HCT116 (cell line): ENCODE results near the gene APCDD1L. TPM values are rescaled to one million over a fixed set of nuclear protein-coding genes. Genes with fewer than 3 reads are reported as not detected.

Experiments used
- ATAC-seq: fragments of 200-7000 bp; cut with Tn5 transposase; 2 replicates; pipeline ENCODE4 v1.9.1; 2020; ENCODE audit warnings: mild to moderate bottlenecking, moderate library complexity
- BruUV-seq: library from RNA; stranded (reverse); fragments of 400-500 nt; replicated peaks from 2 replicates; lab custom pipeline; 2021; lab: Mats Ljungman, UMichigan
- CTCF ChIA-PET: fragments of 300-600 bp; sonication (Branson Sonifier 250); formaldehyde crosslinking; loops from one replicate; lab custom pipeline; 2021; ENCODE audit warnings: antibody characterized with exemption; lab: Charles Lee
- POLR2A ChIA-PET: fragments of 300-600, 350-600 bp; sonication (Branson Sonifier 250); formaldehyde crosslinking; loops from one replicate; lab custom pipeline; 2021; ENCODE audit warnings: antibody characterized with exemption; lab: Charles Lee
- RAD21 ChIA-PET, 2 experiments: fragments of 300-600 bp; sonication (Branson Sonifier 250); formaldehyde crosslinking; loops; one replicate each; lab custom pipeline; 2023; ENCODE audit warnings: low total read pairs in 2 of 2; ENCODE audit not compliant: uncharacterized antibody in 2 of 2, unreplicated experiment in 2 of 2, low non-redundant PET in 1 of 2; lab: Charles Lee
- DNase-seq: peaks from one replicate; pipeline ENCODE4 v3.0.0-alpha.2; 2010; ENCODE audit warnings: low read depth, low spot score
- H2AFZ ChIP-seq: fragments of 200-600 bp; shearing (Covaris generic), sonication (generic); 2 replicates; pipeline ENCODE4 v1.6.1; 2017; ENCODE audit warnings: low read depth, mixed run types, mixed read lengths, antibody characterized with exemption, low read length; ENCODE audit not compliant: poor library complexity, severe bottlenecking
- H3K27ac ChIP-seq: 2 replicates; pipeline ENCODE4 v1.5.1; 2012; ENCODE audit warnings: low read depth, low read length
- H3K27me3 ChIP-seq: fragments of 200-600 bp; sonication (generic); 2 replicates; pipeline ENCODE4 v1.6.1; 2016; ENCODE audit warnings: mixed run types, low read length, mixed read lengths; ENCODE audit not compliant: insufficient read depth
- H3K36me3 ChIP-seq, 2 experiments: fragments of 200-500 bp in 1 of 2; fragments of 200-600 bp in 1 of 2; sonication (Bioruptor generic) in 1 of 2; sonication (generic) in 1 of 2; 2 replicates each; pipeline versions ENCODE4 v1.5.1 to v1.6.1; 2014 to 2016; ENCODE audit warnings: low read length in 2 of 2, inconsistent platforms in 1 of 2, mixed read lengths in 1 of 2, mixed run types in 1 of 2; ENCODE audit not compliant: insufficient read depth in 2 of 2, control insufficient read depth in 1 of 2
- H3K4me1 ChIP-seq, 2 experiments: fragments of 200-600 bp in 1 of 2; sonication (generic) in 1 of 2; 2 replicates each; pipeline versions ENCODE4 v1.5.1 to v1.6.1; 2012 to 2017; ENCODE audit warnings: low read length in 2 of 2, inconsistent platforms in 1 of 2, mild to moderate bottlenecking in 1 of 2, mixed read lengths in 1 of 2, mixed run types in 1 of 2, moderate library complexity in 1 of 2; ENCODE audit not compliant: insufficient read depth in 2 of 2, control insufficient read depth in 1 of 2
- H3K4me2 ChIP-seq: fragments of 200-600 bp; sonication (generic); 2 replicates; pipeline ENCODE4 v1.6.1; 2017; ENCODE audit warnings: mixed run types, low read length, mixed read lengths
- H3K4me3 ChIP-seq, 2 experiments: fragments of 200-600 bp in 1 of 2; sonication (generic) in 1 of 2; replicated peaks in 1 of 2; 2 replicates each; pipeline ENCODE4 v1.5.1; 2011 to 2016; ENCODE audit warnings: low read length in 2 of 2, control low read depth in 1 of 2, low read depth in 1 of 2, mild to moderate bottlenecking in 1 of 2, mixed read lengths in 1 of 2, mixed run types in 1 of 2
- H3K79me2 ChIP-seq: fragments of 200-600 bp; sonication (generic); 2 replicates; pipeline ENCODE4 v1.6.1; 2017; ENCODE audit warnings: mild to moderate bottlenecking, mixed run types, low read length, moderate library complexity, mixed read lengths; ENCODE audit not compliant: insufficient read depth
- H3K9ac ChIP-seq: fragments of 200-600 bp; sonication (generic); 2 replicates; pipeline ENCODE4 v1.6.1; 2016; ENCODE audit warnings: low read length, mixed read lengths
- H3K9me2 ChIP-seq: fragments of 200-600 bp; sonication (generic), shearing (Covaris generic); 2 replicates; pipeline ENCODE4 v1.6.1; 2017; ENCODE audit warnings: mixed run types, mild to moderate bottlenecking, moderate library complexity; ENCODE audit not compliant: insufficient read depth
- H3K9me3 ChIP-seq, 2 experiments: fragments of 200-500 bp in 1 of 2; fragments of 200-600 bp in 1 of 2; sonication (Bioruptor generic) in 1 of 2; sonication (generic) in 1 of 2; 2 replicates each; pipeline ENCODE4 v1.6.1; 2014 to 2017; ENCODE audit warnings: low read length in 2 of 2, mixed read lengths in 2 of 2, inconsistent platforms in 1 of 2, low read depth in 1 of 2, mild to moderate bottlenecking in 1 of 2, mixed run types in 1 of 2, moderate library complexity in 1 of 2; ENCODE audit not compliant: control insufficient read depth in 1 of 2, insufficient read depth in 1 of 2
- H4K20me1 ChIP-seq: fragments of 200-600 bp; sonication (generic), shearing (Covaris generic); 2 replicates; pipeline ENCODE4 v1.6.1; 2017; ENCODE audit warnings: mixed run types, mild to moderate bottlenecking, moderate library complexity; ENCODE audit not compliant: insufficient read depth
- CEBPB ChIP-seq: IDR thresholded peaks from 2 replicates; pipeline ENCODE4 v1.6.1; 2012; ENCODE audit warnings: low read depth
- CTCF ChIP-seq, 3 experiments: fragments of 200-600 bp in 1 of 3; sonication (generic) in 1 of 3; IDR thresholded peaks in 2 of 3; conservative IDR thresholded peaks in 1 of 3; 2 replicates each; pipeline ENCODE4 v1.5.1; 2012 to 2017; ENCODE audit warnings: low read depth in 2 of 3, low read length in 2 of 3, antibody characterized with exemption in 1 of 3, borderline replicate concordance in 1 of 3, control low read depth in 1 of 3, mild to moderate bottlenecking in 1 of 3, mixed read lengths in 1 of 3, mixed run types in 1 of 3, moderate library complexity in 1 of 3; ENCODE audit not compliant: insufficient read depth in 1 of 3
- EZH2phosphoT487 ChIP-seq: fragments of 200-600 bp; IDR thresholded peaks from 2 replicates; pipeline ENCODE4 v1.6.1; 2018; ENCODE audit warnings: antibody characterized with exemption, borderline replicate concordance
- FOSL1 ChIP-seq: IDR thresholded peaks from 2 replicates; pipeline ENCODE4 v1.6.1; 2012; ENCODE audit warnings: low read depth
- JUND ChIP-seq: IDR thresholded peaks from 2 replicates; pipeline ENCODE4 v1.6.1; 2012
- SP1 ChIP-seq: IDR thresholded peaks from 2 replicates; pipeline ENCODE4 v1.6.1; 2012; ENCODE audit warnings: low read depth
- SRF ChIP-seq: IDR thresholded peaks from 2 replicates; pipeline ENCODE4 v1.6.1; 2012; ENCODE audit warnings: low read depth
- TCF7L2 ChIP-seq: IDR thresholded peaks from 2 replicates; pipeline ENCODE4 v1.7.0; 2011; ENCODE audit warnings: borderline replicate concordance, inconsistent platforms; ENCODE audit not compliant: insufficient read depth, insufficient read length; ENCODE audit errors: extremely low read depth
- YY1 ChIP-seq: IDR thresholded peaks from 2 replicates; pipeline ENCODE4 v1.6.1; 2011; ENCODE audit warnings: low read length, low read depth, moderate library complexity, mild to moderate bottlenecking; ENCODE audit not compliant: insufficient replicate concordance; ENCODE audit errors: extremely low read depth
- intact Hi-C: fragments of 100-400 bp; cut with micrococcal nuclease; formaldehyde crosslinking; loops from 2 replicates; pipeline ENCODE4 v1.10.0; 2022
- total RNA-seq: library from RNA; stranded (reverse); gene quantifications from one replicate; pipeline ENCODE4 v1.2.1, GENCODE V29; 2021; ENCODE audit not compliant: unreplicated experiment
- TF ChIP-seq, protein P1 (sequence below): IDR thresholded peaks from 2 replicates; pipeline ENCODE4 v1.6.1; 2012

Gene APCDD1L
- total RNA-seq, 1 experiment from 2014 or later: not detected

GRCh38 chr20:58542411-58543095, 27.4 kb upstream of the APCDD1L start:
- H3K9ac ChIP-seq: no peak overlapping the region; the same call in 1 of the 2 replicates
- peak overlapping the region in 1 of 2 experiments; percentile 6; a peak in 1 of 4 replicates for H3K4me3 ChIP-seq
- H3K36me3 ChIP-seq: no peaks in the 10 kb centered on the region
- POLR2A ChIA-PET: no interaction called here
- DNase-seq (peak; percentile 7), ATAC-seq (peak; percentile 67)
- 0 out of 6 replicates have a peak, but pooled peaks of 1 of the 3 experiments have one; percentile 6 for TF ChIP-seq CTCF (IDR thresholded peaks at IDR 0.05 in 2 of 3, conservative IDR thresholded peaks at IDR 0.05 in 1 of 3; ENCODE audit: borderline replicate concordance in 1 of 3, insufficient read depth in 1 of 3, low read depth in 2 of 3, low read length in 2 of 3)
- peak; percentile 65 for TF ChIP-seq JUND
- TF ChIP-seq CEBPB: no peak
- no peak for TF ChIP-seq TCF7L2
- no peak for TF ChIP-seq EZH2phosphoT487
- TF ChIP-seq FOSL1: peak; percentile 77
- TF ChIP-seq, protein P1, sequence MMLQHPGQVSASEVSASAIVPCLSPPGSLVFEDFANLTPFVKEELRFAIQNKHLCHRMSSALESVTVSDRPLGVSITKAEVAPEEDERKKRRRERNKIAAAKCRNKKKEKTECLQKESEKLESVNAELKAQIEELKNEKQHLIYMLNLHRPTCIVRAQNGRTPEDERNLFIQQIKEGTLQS: no peak
- no peak for TF ChIP-seq YY1
- TF ChIP-seq SRF: no peak
- TF ChIP-seq SP1: 0 out of 2 replicates have a peak, but pooled peaks have one; percentile 9
- CTCF ChIA-PET: no interaction called here
- intact Hi-C loops: no loop called here
- H3K27me3 ChIP-seq: no peaks in the 10 kb centered on the region
- H2AFZ ChIP-seq: no peak overlapping the region
- H3K9me3 ChIP-seq: no peaks in the 10 kb centered on the region; a peak in 2 of 4 replicates
- RAD21 ChIA-PET: no interaction called here
- no peaks in the 10 kb centered on the region for H4K20me1 ChIP-seq
- H3K4me1 ChIP-seq: peaks cover 4 to 30% of the 10 kb centered on the region in 2 experiments; a peak in 3 of 4 replicates
- H3K9me2 ChIP-seq: no peaks in the 10 kb centered on the region
- peak overlapping the region; percentile 61 for H3K4me2 ChIP-seq
- H3K27ac ChIP-seq: peak overlapping the region; percentile 25
- BruUV-seq: no TSS peak
- H3K79me2 ChIP-seq: no peaks in the 10 kb centered on the region
